PC-9 (cell line): ENCODE results near the gene TMEM52B. TPM values are rescaled to one million over a fixed set of nuclear protein-coding genes. Genes with fewer than 3 reads are reported as not detected.

ENCODE experiments used
- Bru-seq: library from RNA; stranded (reverse); fragments of 400-500 nt; gene quantifications from one replicate; lab custom pipeline; 2021; lab: Mats Ljungman, UMichigan
- BruChase-seq, 2 experiments: library from RNA; stranded (reverse); fragments of 400-500 nt; gene quantifications; one replicate each; lab custom pipeline; 2021; lab: Mats Ljungman, UMichigan
- BruUV-seq: library from RNA; stranded (reverse); fragments of 400-500 nt; replicated peaks from 2 replicates; lab custom pipeline; 2021; lab: Mats Ljungman, UMichigan
- CTCF ChIA-PET: fragments of 300-600 bp; sonication (Branson Sonifier 250); formaldehyde crosslinking; loops from one replicate; lab custom pipeline; 2022; ENCODE audit warnings: antibody characterized with exemption; lab: Charles Lee
- POLR2A ChIA-PET: fragments of 300-600 bp; sonication (Branson Sonifier 250); formaldehyde crosslinking; loops from one replicate; lab custom pipeline; 2022; ENCODE audit warnings: antibody characterized with exemption; ENCODE audit not compliant: unreplicated experiment; lab: Charles Lee
- DNase-seq, 2 experiments: peaks; one replicate each; pipeline versions ENCODE4 v3.0.0 to v3.0.0-alpha.2; 2015 to 2022; ENCODE audit warnings: mixed read lengths in 1 of 2
- H2AFZ ChIP-seq: fragments of 200-600 bp; sonication (generic); 2 replicates; pipeline ENCODE4 v1.8.1; 2017; ENCODE audit warnings: antibody characterized with exemption
- H3F3A ChIP-seq: fragments of 200-600 bp; sonication (generic); 2 replicates; pipeline ENCODE4 v1.8.1; 2017; ENCODE audit warnings: antibody characterized with exemption, mild to moderate bottlenecking, low read depth; ENCODE audit not compliant: insufficient read depth
- H3K27ac ChIP-seq: fragments of 200-600 bp; sonication (generic); 2 replicates; pipeline ENCODE4 v1.6.1; 2016; ENCODE audit warnings: mixed run types
- H3K27me3 ChIP-seq: fragments of 200-600 bp; sonication (generic); 2 replicates; pipeline ENCODE4 v1.6.1; 2016; ENCODE audit warnings: low read depth, mixed run types; ENCODE audit not compliant: insufficient read depth
- H3K36me3 ChIP-seq: fragments of 200-600 bp; sonication (generic); 2 replicates; pipeline ENCODE4 v1.6.1; 2016; ENCODE audit warnings: low read depth, mixed run types
- H3K4me1 ChIP-seq: fragments of 200-600 bp; sonication (generic); replicated peaks from 2 replicates; pipeline ENCODE4 v1.6.1; 2016; ENCODE audit warnings: mixed run types; ENCODE audit not compliant: insufficient read depth
- H3K4me2 ChIP-seq: fragments of 200-600 bp; sonication (generic); 2 replicates; pipeline ENCODE4 v1.6.1; 2017; ENCODE audit warnings: mixed run types
- H3K4me3 ChIP-seq: fragments of 200-600 bp; sonication (generic); 2 replicates; pipeline ENCODE4 v1.6.1; 2016; ENCODE audit warnings: mixed run types
- H3K79me2 ChIP-seq: fragments of 200-600 bp; sonication (generic); 2 replicates; pipeline ENCODE4 v1.6.1; 2017; ENCODE audit warnings: low read depth, mixed run types
- H3K9me2 ChIP-seq: fragments of 200-600 bp; sonication (generic); 2 replicates; pipeline ENCODE4 v1.8.1; 2017; ENCODE audit warnings: mild to moderate bottlenecking; ENCODE audit not compliant: insufficient read depth
- H3K9me3 ChIP-seq: fragments of 200-600 bp; sonication (generic); 2 replicates; pipeline ENCODE4 v1.8.1; 2016; ENCODE audit warnings: low read depth; ENCODE audit not compliant: insufficient read depth
- H4K20me1 ChIP-seq: fragments of 200-600 bp; sonication (generic); 2 replicates; pipeline ENCODE4 v1.8.1; 2017; ENCODE audit not compliant: insufficient read depth
- EZH2 ChIP-seq: fragments of 200-600 bp; sonication (generic); IDR thresholded peaks from 2 replicates; pipeline ENCODE4 v1.8.0; 2017; ENCODE audit warnings: antibody characterized with exemption, low read depth
- intact Hi-C: fragments of 100-400 bp; cut with micrococcal nuclease; formaldehyde crosslinking; loops from one replicate; pipeline ENCODE4 v1.10.0; 2022; ENCODE audit not compliant: unreplicated experiment
- long read RNA-seq: library from polyadenylated mRNA; stranded (forward); transcript quantifications from one replicate; pipeline ENCODE4 v2.0.0, GENCODE V29; 2022
- total RNA-seq: library from RNA; stranded (reverse); gene quantifications from 2 replicates; pipeline ENCODE4 v1.2.3, GENCODE V29; 2021
- TF ChIP-seq, protein P1 (sequence below): fragments of 200-600 bp; sonication (generic); conservative IDR thresholded peaks from 2 replicates; pipeline ENCODE4 v1.6.1; 2017; ENCODE audit warnings: mixed run types, antibody characterized with exemption, mild to moderate bottlenecking, moderate library complexity

Gene TMEM52B
- total RNA-seq (2.6 and 4.2 TPM in 2 replicates), Bru-seq, nascent RNA (percentile 43 among the genes with signal in this experiment), BruChase-seq, experiment 1, labeled RNA remaining after a 2-hour chase (percentile 51 among the genes with signal in this experiment), BruChase-seq, experiment 2, labeled RNA remaining after a 6-hour chase (percentile 63 among the genes with signal in this experiment)
- long read RNA-seq, partial matches to known transcripts, result 6 of 11 reads
- long read RNA-seq, other reads (novel, unspliced or antisense), result 3 of 11 reads

DNA sequence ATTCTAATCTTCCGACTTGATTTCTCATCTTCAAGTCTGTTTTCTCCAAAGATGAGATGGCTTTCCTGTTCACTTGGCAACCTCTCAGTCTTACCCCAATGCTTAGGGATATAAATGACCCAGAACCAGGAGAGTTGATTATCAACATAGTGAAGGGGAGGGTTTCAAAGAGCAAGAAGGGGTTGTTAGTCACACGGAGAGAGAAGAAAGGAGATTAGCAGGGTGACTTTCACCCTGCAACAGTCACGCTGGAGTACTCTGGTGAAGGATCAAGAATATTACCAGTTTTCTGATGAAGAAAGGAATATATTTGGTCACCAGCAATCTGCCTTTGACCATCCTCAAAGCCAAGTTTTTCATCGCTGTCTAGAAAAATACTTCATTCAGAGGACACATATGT is at the start of gene TMEM52B:
TSS of gene TMEM52B (plus strand) at position 212 of the 400 bp plus-strand sequence. CDS start 543 bp downstream, outside the sequence.
- Histone ChIP-seq H3K9me2 (no peaks in the 10 kb centered on the region), H4K20me1 (no peaks in the 10 kb centered on the region), H3K27ac (peak within 1 kb of the TSS; percentile 38), H2AFZ (no peak within 1 kb of the TSS), H3K4me3 (no peak within 1 kb of the TSS), H3K27me3 (no peaks in the 10 kb centered on the region), H3F3A (peaks cover 23% of the 10 kb centered on the region; the same call in 1 of the 2 replicates), H3K79me2 (no peaks in the 10 kb centered on the region), H3K9me3 (no peaks in the 10 kb centered on the region), H3K36me3 (no peaks in the 10 kb centered on the region), H3K4me1 (peaks cover 38% of the 10 kb centered on the region), H3K4me2 (peak within 1 kb of the TSS; percentile 45)
- POLR2A ChIA-PET, result no interaction called here
- intact Hi-C loops, result no loop called here
- CTCF ChIA-PET, result no interaction called here
- BruUV-seq, result no TSS peak
- TF ChIP-seq, protein P1, sequence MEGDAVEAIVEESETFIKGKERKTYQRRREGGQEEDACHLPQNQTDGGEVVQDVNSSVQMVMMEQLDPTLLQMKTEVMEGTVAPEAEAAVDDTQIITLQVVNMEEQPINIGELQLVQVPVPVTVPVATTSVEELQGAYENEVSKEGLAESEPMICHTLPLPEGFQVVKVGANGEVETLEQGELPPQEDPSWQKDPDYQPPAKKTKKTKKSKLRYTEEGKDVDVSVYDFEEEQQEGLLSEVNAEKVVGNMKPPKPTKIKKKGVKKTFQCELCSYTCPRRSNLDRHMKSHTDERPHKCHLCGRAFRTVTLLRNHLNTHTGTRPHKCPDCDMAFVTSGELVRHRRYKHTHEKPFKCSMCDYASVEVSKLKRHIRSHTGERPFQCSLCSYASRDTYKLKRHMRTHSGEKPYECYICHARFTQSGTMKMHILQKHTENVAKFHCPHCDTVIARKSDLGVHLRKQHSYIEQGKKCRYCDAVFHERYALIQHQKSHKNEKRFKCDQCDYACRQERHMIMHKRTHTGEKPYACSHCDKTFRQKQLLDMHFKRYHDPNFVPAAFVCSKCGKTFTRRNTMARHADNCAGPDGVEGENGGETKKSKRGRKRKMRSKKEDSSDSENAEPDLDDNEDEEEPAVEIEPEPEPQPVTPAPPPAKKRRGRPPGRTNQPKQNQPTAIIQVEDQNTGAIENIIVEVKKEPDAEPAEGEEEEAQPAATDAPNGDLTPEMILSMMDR, result no peak
- no peak for TF ChIP-seq EZH2
- DNase-seq, result no peak

DNA sequence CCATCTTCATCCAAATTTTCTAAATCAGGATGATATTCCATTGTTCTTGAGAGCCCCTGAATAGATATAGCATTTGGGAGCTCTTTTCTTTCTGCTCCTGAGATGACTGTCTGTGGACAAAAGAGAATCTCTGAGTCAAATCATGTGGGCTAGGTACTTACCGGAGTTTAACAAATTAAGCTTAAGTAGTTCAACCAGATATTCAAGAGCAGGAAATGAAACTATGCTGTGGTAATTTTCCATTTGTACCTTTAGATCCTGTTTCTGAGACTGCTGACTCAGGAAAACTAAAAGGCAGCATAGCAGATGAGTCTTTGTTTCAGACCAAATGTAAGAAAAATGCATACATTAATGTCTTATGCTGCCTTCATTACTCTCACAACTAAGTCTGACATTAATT is 48.8 kb upstream of the TMEM52B start, which contains the start of gene CLEC7A:
TSS of gene CLEC7A (minus strand) at position 158 of the 400 bp plus-strand sequence. CDS start at position 41, 117 bp downstream.
- peak in 1 of 2 experiments; percentile 68 for DNase-seq
- no peak within 1 kb of the TSS for H2AFZ ChIP-seq
- TF ChIP-seq EZH2, result no peak
- TF ChIP-seq, protein P1, result no peak
- H3K36me3 ChIP-seq, result no peaks in the 10 kb centered on the region
- H4K20me1 ChIP-seq, result no peaks in the 10 kb centered on the region
- no peaks in the 10 kb centered on the region for H3K27me3 ChIP-seq
- H3K4me3 ChIP-seq, result no peak within 1 kb of the TSS
- no peaks in the 10 kb centered on the region for H3K9me3 ChIP-seq
- H3K9me2 ChIP-seq, result no peaks in the 10 kb centered on the region
- no peaks in the 10 kb centered on the region for H3K79me2 ChIP-seq
- H3K4me1 ChIP-seq, result peaks cover 18% of the 10 kb centered on the region
- intact Hi-C loops, result no loop called here
- H3K4me2 ChIP-seq, result peak within 1 kb of the TSS; percentile 13
- no TSS peak for BruUV-seq
- ChIA-PET POLR2A (interaction anchor here (0.6 kb wide), 1 partner anchor 85 kb away, joined by 3 read pairs; no protein-coding TSS in a partner anchor), CTCF (interaction anchor here (1.1 to 1.7 kb wide), 2 partner anchors 10 to 120 kb away, joined by 3 to 5 read pairs; no protein-coding TSS in a partner anchor)
- H3F3A ChIP-seq, result peaks cover 6% of the 10 kb centered on the region; the same call in 1 of the 2 replicates
- peak within 1 kb of the TSS; percentile 21; the same call in 1 of the 2 replicates for H3K27ac ChIP-seq

DNA sequence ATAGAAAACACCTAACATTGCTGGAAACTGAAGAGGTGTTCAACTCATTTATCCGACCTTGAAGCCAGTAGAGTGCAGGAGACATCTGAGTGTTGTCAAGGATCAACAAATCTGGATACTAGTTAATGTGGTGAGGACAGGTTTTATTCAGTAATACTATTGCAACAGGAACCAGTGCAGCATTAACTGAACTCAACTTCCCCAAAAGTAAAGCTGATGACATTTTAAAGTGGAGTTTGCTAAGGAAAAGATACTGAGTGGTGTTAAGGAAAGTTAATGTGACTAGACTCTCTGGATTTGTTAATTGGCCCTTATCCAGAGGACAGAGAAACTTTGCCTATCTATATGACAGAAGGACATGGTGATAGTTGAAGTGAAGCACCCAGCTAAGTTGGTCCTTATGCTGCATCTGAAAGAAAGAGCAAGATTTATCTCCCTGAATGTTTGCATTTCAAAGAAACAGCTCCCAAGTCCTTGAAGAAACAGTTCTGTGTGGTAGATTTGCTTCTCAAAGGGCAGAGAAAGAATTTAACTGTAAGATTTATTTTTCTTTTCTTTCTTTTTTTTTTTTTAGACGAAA is 47.6 kb upstream of the TMEM52B start:
- Histone ChIP-seq H3K4me3 (no peak overlapping the region), H3K4me2 (no peak overlapping the region), H3F3A (peaks cover 6% of the 10 kb centered on the region; the same call in 1 of the 2 replicates), H3K4me1 (peaks cover 18% of the 10 kb centered on the region), H3K27ac (no peak overlapping the region), H2AFZ (no peak overlapping the region), H4K20me1 (no peaks in the 10 kb centered on the region), H3K79me2 (no peaks in the 10 kb centered on the region), H3K9me3 (no peaks in the 10 kb centered on the region), H3K36me3 (no peaks in the 10 kb centered on the region), H3K27me3 (no peaks in the 10 kb centered on the region), H3K9me2 (no peaks in the 10 kb centered on the region)
- no peak for TF ChIP-seq EZH2
- TF ChIP-seq, protein P1, result no peak
- CTCF ChIA-PET, result interaction anchor here (1.7 kb wide), 1 partner anchor 121 kb away, joined by 5 read pairs; no protein-coding TSS in a partner anchor
- no peak for DNase-seq
- POLR2A ChIA-PET, result no interaction called here
- intact Hi-C loops, result no loop called here
- BruUV-seq, result no TSS peak
